VCaP (cell line): Measurements from ENCODE around the gene MYL12A.

ENCODE experiments used
- H3K27ac ChIP-seq: fragments of 450-650 bp; 2 replicates; pipeline ENCODE4 v1.5.1; 2017
- CTCF ChIP-seq: fragments of 450-650 bp; conservative IDR thresholded peaks from 2 replicates; pipeline ENCODE4 v1.5.1; 2017; ENCODE audit warnings: mild to moderate bottlenecking, moderate library complexity

MYL12A gene

GRCh38 chr18:3257627-3258120 is 10.1 kb downstream of the MYL12A start:
- H3K27ac ChIP-seq = no peak overlapping the region
- TF ChIP-seq CTCF = no peak

DNA sequence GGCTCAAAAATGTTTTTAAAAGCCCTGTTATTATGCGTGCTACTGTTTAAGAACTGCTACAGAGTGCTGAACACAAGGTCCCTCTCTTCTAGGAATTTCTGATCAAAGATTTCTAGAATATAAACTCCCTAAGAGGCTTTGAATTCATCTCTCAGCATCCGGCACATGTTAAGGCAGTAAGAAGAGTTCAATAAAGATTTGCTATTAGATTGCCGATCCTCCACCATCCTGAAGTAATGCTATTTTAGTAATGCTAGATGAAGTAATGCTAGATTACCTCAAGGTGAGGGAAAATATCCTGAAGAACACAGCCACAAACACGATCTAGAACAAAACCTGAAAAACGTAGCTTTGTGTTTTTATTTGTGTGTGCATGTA is 13.4 kb downstream of the MYL12A start:
- no peak for TF ChIP-seq CTCF
- H3K27ac ChIP-seq = peak overlapping the region; percentile 97

DNA sequence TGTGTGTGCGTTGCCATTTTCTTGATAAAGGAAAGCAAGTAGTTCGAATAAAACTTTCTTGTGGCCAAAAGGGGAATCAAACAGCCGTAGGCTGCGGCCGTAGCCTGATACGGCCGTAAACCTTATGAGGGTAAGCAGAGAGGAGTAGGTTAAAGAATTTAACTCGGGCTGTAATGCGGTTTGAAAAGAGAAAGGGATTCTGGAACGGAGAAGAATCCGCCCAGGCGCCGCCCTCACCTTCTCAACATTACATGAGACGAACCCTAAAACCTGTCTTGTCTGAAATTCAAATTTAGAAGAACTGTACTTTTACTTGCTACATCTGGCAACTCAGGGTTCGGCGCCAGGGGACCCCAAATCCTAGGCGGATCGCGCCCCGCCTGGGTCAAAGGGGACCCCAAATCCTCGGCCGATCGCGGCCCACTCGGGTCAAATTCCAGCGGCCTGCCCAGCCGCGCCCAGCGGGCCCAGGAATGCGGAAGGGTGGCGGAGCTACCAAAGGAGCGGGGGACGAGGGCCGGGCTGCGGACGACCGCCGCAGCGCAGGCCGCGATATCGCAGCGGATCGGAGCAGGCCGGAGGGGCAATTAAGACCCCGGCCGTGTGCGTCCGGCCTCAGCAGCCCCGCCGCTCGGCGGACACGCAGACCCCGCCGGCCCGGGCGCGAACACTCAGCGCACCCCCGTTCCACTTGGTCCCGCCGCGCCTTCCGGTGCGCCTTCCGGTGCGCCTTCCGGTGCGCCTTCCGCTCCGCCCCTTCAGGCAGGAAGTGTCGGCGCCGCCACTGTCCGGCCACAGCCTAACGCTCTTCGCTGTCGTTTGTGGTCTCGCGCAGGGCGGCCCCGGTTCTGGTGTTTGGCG is 14.0 kb downstream of the MYL12A start, which contains the start of gene MYL12B:
Gene MYL12B (plus strand): TSS at position 761 of the 861 bp plus-strand sequence. CDS start 10,766 bp downstream, outside the sequence.
- H3K27ac ChIP-seq = peak within 1 kb of the TSS; percentile 97
- TF ChIP-seq CTCF = no peak

DNA sequence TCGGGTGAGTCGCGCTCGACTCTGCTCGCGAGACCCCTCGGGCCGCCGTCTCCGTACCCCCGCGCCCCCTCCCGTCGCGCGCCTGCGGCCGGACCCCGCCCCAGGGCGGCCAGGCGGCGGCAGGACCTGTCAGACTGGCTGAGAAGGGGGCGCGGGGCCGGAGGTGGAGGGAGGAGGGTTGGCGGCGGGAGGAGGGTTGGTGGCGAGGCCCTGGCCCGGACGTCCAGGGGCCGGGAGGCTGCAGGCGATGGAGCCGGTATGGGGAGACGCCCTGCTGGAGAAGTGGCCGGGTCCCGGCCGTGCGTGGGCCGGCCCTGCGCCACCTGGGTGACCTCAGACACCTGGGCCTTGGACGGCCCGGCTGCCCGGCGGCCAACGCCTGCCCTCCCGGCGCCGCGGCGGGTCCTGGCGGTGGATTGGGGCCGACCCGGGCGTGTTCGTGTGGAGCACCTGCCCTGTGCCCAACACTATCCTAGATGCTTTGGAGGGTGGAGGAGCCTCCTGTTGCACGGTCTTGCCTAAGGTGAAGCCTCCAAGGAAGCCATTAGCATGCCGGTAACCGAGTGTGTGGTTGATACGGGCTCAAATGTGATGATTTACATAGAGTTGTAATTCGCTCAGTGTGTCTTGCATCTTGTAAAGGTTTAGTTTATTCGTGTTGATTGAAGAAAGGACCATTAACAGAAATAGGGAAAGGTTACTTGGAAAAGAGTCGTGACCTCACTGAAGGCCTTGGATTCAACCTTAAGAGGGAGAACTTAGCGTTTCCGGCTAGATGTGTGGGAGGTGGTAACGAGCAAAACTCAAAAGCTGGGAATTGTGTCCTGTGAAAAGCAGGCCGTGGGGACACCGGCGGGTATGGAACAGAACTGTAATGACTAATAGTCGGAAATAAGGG is 14.9 kb downstream of the MYL12A start:
- TF ChIP-seq CTCF = no peak
- H3K27ac ChIP-seq = peak overlapping the region; percentile 97

DNA sequence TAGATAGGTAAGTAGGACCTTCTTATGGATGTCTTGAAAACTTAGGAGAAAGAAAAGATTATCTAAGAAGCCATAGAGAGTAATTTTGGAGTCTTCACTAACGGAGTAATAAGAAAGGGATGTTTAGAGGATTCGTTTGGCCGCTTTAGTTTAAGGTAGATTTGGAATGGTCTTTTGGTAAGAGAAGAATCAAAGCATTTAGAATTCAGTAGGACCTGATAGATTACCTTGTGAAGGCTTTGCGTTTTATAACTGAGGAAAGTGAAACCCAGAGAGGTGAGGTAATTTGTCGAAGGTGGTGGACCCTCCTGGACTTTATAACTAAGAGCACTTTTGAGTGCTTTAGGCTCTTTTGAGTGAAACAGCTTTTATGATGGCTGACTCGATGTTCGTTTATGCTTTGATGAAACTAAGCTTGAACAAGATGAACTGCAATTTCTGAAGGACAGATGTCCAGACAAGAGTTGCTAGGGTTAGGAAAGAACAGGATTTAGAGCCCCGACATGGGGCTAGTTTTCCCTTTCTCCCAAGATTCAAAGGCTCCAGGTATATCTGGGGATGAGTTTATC is 15.6 kb downstream of the MYL12A start:
- H3K27ac ChIP-seq = peak overlapping the region; percentile 97
- TF ChIP-seq CTCF = no peak

GRCh38 chr18:3264362-3264761 is 16.8 kb downstream of the MYL12A start:
- no peak for TF ChIP-seq CTCF
- no peak overlapping the region for H3K27ac ChIP-seq
